Choroid plexus epithelial cell (primary cell): Measurements from ENCODE around the gene GRAMD1B.

Source experiments
- DNase-seq: peaks from one replicate; pipeline ENCODE4 v3.0.0-alpha.2; 2010; ENCODE audit warnings: low read depth
- H3K4me3 ChIP-seq: 2 replicates; pipeline ENCODE4 v1.5.1; 2011; ENCODE audit warnings: low read depth, mild to moderate bottlenecking, control low read depth, low read length, moderate library complexity
- CTCF ChIP-seq: conservative IDR thresholded peaks from 2 replicates; pipeline ENCODE4 v1.5.1; 2011; ENCODE audit warnings: low read depth, mild to moderate bottlenecking, control low read depth, inconsistent platforms, low read length, moderate library complexity

The GRAMD1B gene

GRCh38 chr11:123431619-123432018, 1.6 kb downstream of the GRAMD1B start:
- no peak for TF ChIP-seq CTCF
- H3K4me3 ChIP-seq, result peak overlapping the region; percentile 63
- no peak for DNase-seq

- peak; percentile 36 for DNase-seq
- no peak overlapping the region for H3K4me3 ChIP-seq
- TF ChIP-seq CTCF, result peak; percentile 47
Measured at GRCh38 chr11:123434262-123434661, 4.2 kb downstream of the GRAMD1B start.

GRCh38 chr11:123434911-123435310, 4.8 kb downstream of the GRAMD1B start:
- no peak overlapping the region for H3K4me3 ChIP-seq
- TF ChIP-seq CTCF, result no peak
- DNase-seq, result no peak

GRCh38 chr11:123437236-123437979, 7.3 kb downstream of the GRAMD1B start:
- no peak for DNase-seq
- no peak for TF ChIP-seq CTCF
- no peak overlapping the region for H3K4me3 ChIP-seq

- no peak for DNase-seq
- no peak for TF ChIP-seq CTCF
- no peak overlapping the region for H3K4me3 ChIP-seq
Measured at GRCh38 chr11:123438131-123438627, 8.1 kb downstream of the GRAMD1B start.

GRCh38 chr11:123439616-123440015, 9.5 kb downstream of the GRAMD1B start:
- no peak for DNase-seq
- no peak overlapping the region for H3K4me3 ChIP-seq
- no peak for TF ChIP-seq CTCF

GRCh38 chr11:123441161-123441560, 11.1 kb downstream of the GRAMD1B start:
- DNase-seq, result no peak
- H3K4me3 ChIP-seq, result no peak overlapping the region
- no peak for TF ChIP-seq CTCF
